Muscle layer of colon (tissue), 2 donors: ENCODE results near the gene LHX5.
"Not testable (repeated sequence)": the region's sequence is repeated elsewhere in the genome, so short reads cannot be mapped to it uniquely, and the experiment has no call there.

Experiments used
- H3K27ac ChIP-seq: one replicate; pipeline ENCODE4 v1.7.0; 2013; ENCODE audit warnings: low read depth, mild to moderate bottlenecking, low read length, moderate library complexity
- H3K27me3 ChIP-seq, 2 donors: one replicate each; pipeline ENCODE4 v1.7.0; 2013; ENCODE audit warnings: low read length in 2 of 2, mild to moderate bottlenecking in 2 of 2; ENCODE audit not compliant: insufficient read depth in 2 of 2, control insufficient read depth in 1 of 2
- H3K36me3 ChIP-seq: one replicate; pipeline ENCODE4 v1.7.0; 2013; ENCODE audit warnings: mild to moderate bottlenecking, low read length; ENCODE audit not compliant: insufficient read depth
- H3K4me1 ChIP-seq: one replicate; pipeline ENCODE4 v1.7.0; 2013; ENCODE audit warnings: mild to moderate bottlenecking, low read length; ENCODE audit not compliant: insufficient read depth
- H3K4me3 ChIP-seq, 2 donors: one replicate each; pipeline ENCODE4 v1.7.0; 2013; ENCODE audit warnings: low read length in 2 of 2, low read depth in 1 of 2, mild to moderate bottlenecking in 1 of 2, moderate library complexity in 1 of 2
- H3K9ac ChIP-seq: one replicate; pipeline ENCODE4 v1.7.0; 2013; ENCODE audit warnings: low read length
- H3K9me3 ChIP-seq: one replicate; pipeline ENCODE4 v1.7.0; 2013; ENCODE audit warnings: mild to moderate bottlenecking, low read length
- donor health status: abdominal sarcoma.
- donor health status: Adenocarcinoma of cecum.

The LHX5 gene

DNA sequence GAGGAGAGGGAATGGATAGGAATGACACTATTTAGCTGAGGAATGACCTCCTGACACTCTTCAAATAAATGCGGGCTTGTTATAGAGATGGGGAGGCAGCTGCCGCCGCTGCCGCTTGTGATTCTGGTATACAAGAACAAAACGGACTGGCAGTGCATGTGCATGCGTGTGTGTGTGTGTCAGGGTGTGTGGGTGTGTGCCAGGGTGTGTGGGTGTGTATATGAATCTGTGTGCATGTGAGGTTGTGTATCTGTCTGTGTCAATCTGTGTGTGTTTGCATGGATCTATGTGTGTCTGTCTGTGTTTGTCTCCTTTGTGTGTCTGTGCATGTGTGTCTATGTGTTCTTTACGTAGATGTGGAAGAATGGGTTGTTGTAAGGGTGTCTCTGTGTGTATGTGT, 26.0 kb upstream of the LHX5 start:
- Histone ChIP-seq H3K4me1 (no peaks in the 10 kb centered on the region), H3K36me3 (no peaks in the 10 kb centered on the region), H3K27ac (no peak overlapping the region), H3K9ac (no peak overlapping the region), H3K27me3 (peaks cover 6 to 21% of the 10 kb centered on the region in 2 donors), H3K4me3 (no peak overlapping the region), H3K9me3 (no peaks in the 10 kb centered on the region)

DNA sequence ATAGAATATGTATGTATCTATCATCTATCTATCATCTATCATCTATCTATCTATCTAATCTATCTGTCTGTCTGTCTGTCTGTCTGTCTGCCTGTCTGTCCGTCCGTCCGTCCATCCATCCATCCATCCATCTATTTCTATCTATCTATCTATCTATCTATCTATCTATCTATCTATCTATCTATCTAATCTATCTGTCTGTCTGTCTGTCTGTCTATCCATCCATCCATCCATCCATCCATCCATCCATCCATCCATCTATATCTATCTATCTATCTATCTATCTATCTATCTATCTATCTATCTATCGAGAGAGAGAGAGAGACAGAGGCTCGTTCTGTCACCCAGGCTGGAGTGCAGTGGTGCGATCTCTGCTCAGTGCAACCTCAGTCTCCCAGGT, 24.3 kb upstream of the LHX5 start:
- H3K27ac ChIP-seq, H3K4me1 ChIP-seq, H3K9ac ChIP-seq, H3K9me3 ChIP-seq, H3K4me3 ChIP-seq, H3K36me3 ChIP-seq: not testable (repeated sequence)
- peaks cover 6 to 19% of the 10 kb centered on the region in 2 donors for H3K27me3 ChIP-seq

DNA sequence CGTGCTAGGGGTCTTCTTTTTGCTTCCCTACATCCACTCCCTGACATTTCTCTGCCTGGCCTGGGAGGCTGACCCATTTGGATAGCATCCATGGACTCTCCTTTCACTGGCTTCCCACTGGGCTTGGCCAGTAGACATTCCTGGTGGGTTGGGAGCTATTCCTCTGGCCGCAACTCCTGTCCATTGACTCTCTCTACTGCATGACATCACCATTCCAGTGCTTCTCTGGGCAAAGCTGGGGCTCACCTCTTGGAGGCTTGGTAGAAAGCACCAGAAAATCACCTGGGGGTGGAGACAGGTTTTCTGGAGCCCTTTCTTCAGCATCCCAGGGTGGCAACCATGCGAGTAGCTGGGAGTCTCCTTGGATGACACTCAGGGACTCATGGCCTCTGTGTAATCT, 16.7 kb upstream of the LHX5 start:
- Histone ChIP-seq H3K4me1 (no peaks in the 10 kb centered on the region), H3K36me3 (no peaks in the 10 kb centered on the region), H3K27me3 (peaks cover 0 to 9% of the 10 kb centered on the region in 2 donors), H3K27ac (no peak overlapping the region), H3K9ac (no peak overlapping the region), H3K4me3 (no peak overlapping the region), H3K9me3 (no peaks in the 10 kb centered on the region)

DNA sequence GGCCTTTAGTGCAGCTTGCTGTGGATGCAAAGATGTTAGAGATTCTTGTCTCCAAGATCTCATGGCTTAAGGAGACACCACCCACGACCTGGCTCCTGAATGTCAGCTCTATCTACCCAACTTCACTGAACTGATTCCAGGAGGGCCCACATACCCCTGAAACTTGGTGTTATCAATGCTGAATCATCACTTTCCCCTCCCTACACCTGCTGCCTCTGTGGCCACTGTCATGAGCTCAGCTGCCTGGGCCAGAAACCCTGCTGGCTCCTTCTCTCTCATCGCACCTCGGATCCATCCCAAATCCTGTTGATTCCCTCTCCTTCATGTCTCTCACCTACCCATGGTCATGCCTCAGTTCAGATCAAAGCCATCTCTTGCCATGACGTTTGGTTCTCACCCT, 15.1 kb upstream of the LHX5 start:
- Histone ChIP-seq H3K36me3 (no peaks in the 10 kb centered on the region), H3K9ac (no peak overlapping the region), H3K27me3 (peaks cover 0 to 11% of the 10 kb centered on the region in 2 donors), H3K9me3 (no peaks in the 10 kb centered on the region), H3K4me1 (no peaks in the 10 kb centered on the region), H3K27ac (no peak overlapping the region), H3K4me3 (no peak overlapping the region)

DNA sequence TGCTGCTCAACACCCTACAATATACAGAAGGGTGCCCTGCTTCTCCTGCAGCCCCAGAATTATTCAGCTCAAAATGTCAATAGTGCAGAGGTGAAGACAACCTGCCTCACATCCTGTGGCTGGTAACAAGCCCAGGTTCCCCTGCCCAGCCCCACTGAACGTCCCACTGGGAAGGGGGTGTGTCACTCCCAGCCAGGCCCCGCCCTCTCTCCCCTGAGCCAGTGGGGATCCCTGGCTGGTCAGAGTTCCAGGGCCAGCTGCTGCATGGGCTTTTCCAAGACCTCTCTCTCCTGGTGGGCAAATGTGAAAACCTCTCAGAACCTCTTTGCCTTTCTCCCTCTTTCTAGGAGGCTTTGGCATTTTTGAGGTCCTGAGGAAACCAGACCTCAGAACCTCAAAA, 13.7 kb upstream of the LHX5 start:
- no peak overlapping the region for H3K27ac ChIP-seq
- no peaks in the 10 kb centered on the region for H3K9me3 ChIP-seq
- H3K36me3 ChIP-seq, result no peaks in the 10 kb centered on the region
- H3K9ac ChIP-seq, result no peak overlapping the region
- no peaks in the 10 kb centered on the region for H3K4me1 ChIP-seq
- H3K4me3 ChIP-seq, result no peak overlapping the region
- peaks cover 5 to 11% of the 10 kb centered on the region in 2 donors for H3K27me3 ChIP-seq

DNA sequence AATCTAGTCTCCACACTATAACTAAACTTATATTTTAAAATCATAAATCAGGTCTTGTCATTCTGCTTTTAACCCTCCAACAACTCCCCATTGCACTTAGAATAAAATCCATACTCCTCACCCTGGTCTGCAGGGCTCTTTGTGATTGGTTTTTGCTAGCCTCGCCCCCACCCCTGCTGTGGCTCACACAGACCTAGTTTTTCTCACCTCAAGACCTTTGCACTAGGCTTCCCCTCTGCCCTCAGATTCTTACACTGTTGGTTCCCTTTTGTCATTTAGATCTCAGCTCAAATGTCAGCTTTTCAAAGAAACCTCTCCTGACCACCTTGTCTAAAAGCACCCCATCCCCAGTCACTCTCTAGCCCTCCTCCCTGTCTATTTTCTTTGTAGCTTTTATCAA, 10.7 kb upstream of the LHX5 start:
- no peaks in the 10 kb centered on the region for H3K9me3 ChIP-seq
- no peak overlapping the region for H3K4me3 ChIP-seq
- peaks cover 24 to 31% of the 10 kb centered on the region in 2 donors for H3K27me3 ChIP-seq
- H3K36me3 ChIP-seq, result no peaks in the 10 kb centered on the region
- H3K9ac ChIP-seq, result no peak overlapping the region
- H3K27ac ChIP-seq, result no peak overlapping the region
- H3K4me1 ChIP-seq, result no peaks in the 10 kb centered on the region

DNA sequence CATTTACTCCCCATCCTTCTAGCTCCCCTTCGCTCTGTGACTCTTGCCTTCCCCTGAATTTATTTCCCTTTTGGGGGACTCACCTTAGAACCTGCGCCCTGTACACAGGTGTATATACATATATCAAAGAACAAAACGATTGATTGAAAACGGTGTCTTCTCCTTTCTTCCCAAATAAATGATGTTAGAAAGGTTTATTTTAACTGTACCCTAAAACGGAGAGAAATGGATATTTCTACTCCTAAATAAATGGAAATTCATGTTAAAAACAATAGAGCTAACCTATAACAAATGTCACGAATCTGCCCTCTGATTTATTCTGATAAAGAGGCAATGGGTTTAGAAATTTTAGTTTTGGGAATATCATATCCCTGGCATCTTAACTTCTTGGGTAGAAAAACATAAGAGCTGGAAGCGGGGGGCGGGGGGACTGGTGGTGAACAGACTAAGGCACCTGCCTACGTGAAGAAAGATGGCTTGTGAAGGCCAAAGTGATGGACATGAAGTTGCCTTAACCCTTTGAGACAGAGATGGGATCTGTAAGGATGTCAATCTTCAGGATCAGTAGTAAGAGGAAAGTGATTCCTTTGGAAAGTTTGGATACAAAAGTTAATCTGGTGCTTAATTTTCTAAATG, 8.8 kb upstream of the LHX5 start:
- peaks cover 27 to 42% of the 10 kb centered on the region in 2 donors for H3K27me3 ChIP-seq
- H3K9ac ChIP-seq, result no peak overlapping the region
- no peaks in the 10 kb centered on the region for H3K4me1 ChIP-seq
- no peaks in the 10 kb centered on the region for H3K9me3 ChIP-seq
- no peaks in the 10 kb centered on the region for H3K36me3 ChIP-seq
- H3K27ac ChIP-seq, result no peak overlapping the region
- no peak overlapping the region for H3K4me3 ChIP-seq

DNA sequence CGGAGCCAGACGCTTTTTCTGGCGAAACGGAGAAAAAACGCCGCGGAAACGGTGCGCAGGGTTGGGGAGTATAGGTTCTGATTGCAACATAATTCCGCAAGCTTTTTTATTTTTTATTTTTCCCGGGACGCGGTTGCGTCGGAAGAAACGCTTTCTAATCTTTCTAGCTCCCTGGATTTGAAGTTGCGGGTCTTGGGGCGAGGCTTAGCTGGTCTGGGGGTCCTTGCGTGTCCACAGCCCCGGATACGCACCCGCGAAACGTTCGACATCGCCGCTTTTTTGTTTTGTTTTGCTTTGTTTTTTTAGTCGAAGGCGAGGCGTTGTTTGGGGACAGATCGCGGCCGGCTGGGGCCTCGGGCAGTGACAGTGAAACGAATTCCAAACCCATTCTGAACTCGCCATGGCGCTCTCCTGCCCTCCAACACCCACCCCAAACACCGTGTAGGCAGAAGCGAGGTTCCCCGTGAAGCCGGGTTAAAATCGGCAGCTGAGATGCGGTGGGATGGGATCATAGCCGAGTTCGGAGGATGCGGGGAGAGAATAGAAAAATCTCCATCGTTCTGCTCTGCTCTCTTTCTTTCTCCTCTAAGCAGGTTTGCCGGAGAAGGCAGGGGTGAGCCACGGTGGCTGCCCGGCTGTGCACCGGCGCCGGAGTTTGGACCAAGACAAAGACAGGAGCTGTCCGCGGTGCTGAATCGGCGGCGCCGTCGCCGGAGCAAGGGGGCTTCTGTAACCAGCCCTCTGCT, 8.1 kb upstream of the LHX5 start:
- no peak overlapping the region for H3K4me3 ChIP-seq
- peaks cover 27 to 49% of the 10 kb centered on the region in 2 donors for H3K27me3 ChIP-seq
- no peaks in the 10 kb centered on the region for H3K36me3 ChIP-seq
- H3K27ac ChIP-seq, result no peak overlapping the region
- H3K9ac ChIP-seq, result no peak overlapping the region
- no peaks in the 10 kb centered on the region for H3K9me3 ChIP-seq
- no peaks in the 10 kb centered on the region for H3K4me1 ChIP-seq

DNA sequence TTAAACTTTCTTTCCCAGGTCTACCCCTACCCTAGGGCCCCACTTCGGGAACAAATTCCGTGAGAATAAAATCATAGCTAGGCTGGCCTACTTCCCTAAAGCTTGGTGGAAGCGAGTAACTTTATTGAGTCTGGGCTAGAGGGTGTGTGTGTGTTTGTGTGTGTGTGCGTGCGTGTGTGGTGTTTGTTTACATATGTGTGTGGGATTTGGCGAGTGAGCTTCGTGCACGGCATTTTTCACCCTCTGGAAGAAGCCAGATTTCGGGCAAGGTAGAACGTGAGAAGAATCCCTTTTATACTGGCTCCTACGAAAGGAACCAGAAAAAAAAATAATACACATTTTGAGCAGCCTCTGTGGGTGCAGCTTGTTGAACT, 7.5 kb upstream of the LHX5 start:
- Histone ChIP-seq H3K9ac (no peak overlapping the region), H3K27ac (no peak overlapping the region), H3K27me3 (peaks cover 31 to 53% of the 10 kb centered on the region in 2 donors), H3K36me3 (no peaks in the 10 kb centered on the region), H3K4me1 (no peaks in the 10 kb centered on the region), H3K9me3 (no peaks in the 10 kb centered on the region), H3K4me3 (no peak overlapping the region)

DNA sequence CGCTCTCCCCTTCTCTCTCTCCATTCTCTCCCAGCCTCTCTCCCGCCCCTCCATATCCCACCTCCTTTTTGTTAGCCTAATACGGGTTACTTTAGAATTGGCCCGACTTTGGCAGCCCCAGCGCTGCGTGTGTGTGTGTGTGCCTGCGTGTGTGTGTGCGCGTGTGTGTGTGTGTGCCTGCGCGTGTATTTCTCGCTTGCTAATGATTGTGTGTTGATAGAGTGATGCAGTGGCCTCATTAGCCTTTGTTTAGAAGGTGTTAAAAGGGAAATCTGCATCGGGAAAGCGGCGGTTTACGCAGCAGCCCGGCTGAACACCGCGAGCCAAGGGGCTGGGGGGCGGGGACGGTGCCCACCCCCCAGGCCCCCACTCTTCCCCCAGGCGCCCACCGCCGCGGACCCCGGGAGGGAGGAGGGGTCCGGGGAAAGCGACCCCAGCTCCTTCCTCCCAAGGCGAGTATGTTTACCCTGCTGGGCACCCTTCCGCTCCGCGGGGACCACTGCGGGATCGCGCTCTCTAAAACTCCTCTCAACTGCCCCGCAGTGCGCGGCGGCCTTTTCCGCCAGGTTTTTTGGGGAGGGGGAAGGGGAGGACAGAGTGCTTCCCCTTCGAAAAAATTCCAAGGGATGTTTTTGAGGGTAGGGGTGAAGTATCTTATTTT, 6.8 kb upstream of the LHX5 start:
- Histone ChIP-seq H3K36me3 (no peaks in the 10 kb centered on the region), H3K9ac (no peak overlapping the region), H3K27me3 (peaks cover 31 to 53% of the 10 kb centered on the region in 2 donors), H3K27ac (no peak overlapping the region), H3K4me1 (no peaks in the 10 kb centered on the region), H3K9me3 (no peaks in the 10 kb centered on the region), H3K4me3 (no peak overlapping the region)

DNA sequence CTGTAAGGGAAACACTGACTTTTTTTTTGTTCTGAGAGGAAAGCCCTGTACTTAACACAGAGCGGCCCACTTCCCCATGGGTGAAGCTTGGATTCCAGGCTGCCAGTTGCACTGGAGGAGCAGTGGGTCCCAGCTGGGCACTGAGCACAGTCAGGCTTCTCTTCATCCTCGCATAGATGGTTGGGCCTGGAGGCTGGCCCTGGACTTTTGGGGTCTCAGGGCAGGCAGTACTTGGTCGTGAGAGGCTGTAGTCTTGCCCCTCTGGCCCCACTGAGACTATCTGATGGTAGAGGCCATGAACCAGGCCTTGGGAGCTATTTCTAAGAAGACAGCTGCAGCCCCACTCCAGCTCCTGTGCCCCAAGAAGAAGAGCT, 6.2 kb upstream of the LHX5 start:
- Histone ChIP-seq H3K9ac (no peak overlapping the region), H3K27me3 (peaks cover 31 to 50% of the 10 kb centered on the region in 2 donors), H3K9me3 (no peaks in the 10 kb centered on the region), H3K4me3 (no peak overlapping the region), H3K36me3 (no peaks in the 10 kb centered on the region), H3K4me1 (no peaks in the 10 kb centered on the region), H3K27ac (no peak overlapping the region)
